Activated naive CD4-positive, alpha-beta T cell treated with anti-CD3 and anti-CD28 coated beads, Interleukin-2, amount 50 U/mL, for 24 hours (primary cell): ENCODE data around the gene TOX2.

Experiments used
- H3K27ac Mint-ChIP-seq: one replicate; pipeline ENCODE4 v1.8.0; 2021; ENCODE audit warnings: mild to moderate bottlenecking, mixed read lengths
- H3K27me3 Mint-ChIP-seq: one replicate; pipeline ENCODE4 v1.8.0; 2021; ENCODE audit warnings: mixed read lengths
- H3K36me3 Mint-ChIP-seq: one replicate; pipeline ENCODE4 v1.8.0; 2021; ENCODE audit warnings: mixed read lengths
- H3K4me1 Mint-ChIP-seq: one replicate; pipeline ENCODE4 v1.8.0; 2021; ENCODE audit warnings: mixed read lengths
- H3K4me3 Mint-ChIP-seq: one replicate; pipeline ENCODE4 v1.8.0; 2021; ENCODE audit warnings: mild to moderate bottlenecking, mixed read lengths
- H3K9me3 Mint-ChIP-seq: one replicate; pipeline ENCODE4 v1.8.0; 2021; ENCODE audit warnings: mixed read lengths

The TOX2 gene

GRCh38 chr20:43942667-43943285, 28.1 kb downstream of the TOX2 start:
- Mint-ChIP-seq H3K27me3 (no peaks in the 10 kb centered on the region), H3K4me3 (no peak overlapping the region), H3K36me3 (no peaks in the 10 kb centered on the region), H3K27ac (peak overlapping the region; percentile 60), H3K9me3 (no peaks in the 10 kb centered on the region), H3K4me1 (peaks cover 62% of the 10 kb centered on the region)

GRCh38 chr20:43943725-43944124, 29.1 kb downstream of the TOX2 start:
- no peak overlapping the region for H3K4me3 Mint-ChIP-seq
- peaks cover 68% of the 10 kb centered on the region for H3K4me1 Mint-ChIP-seq
- H3K9me3 Mint-ChIP-seq: no peaks in the 10 kb centered on the region
- H3K36me3 Mint-ChIP-seq: no peaks in the 10 kb centered on the region
- peak overlapping the region; percentile 80 for H3K27ac Mint-ChIP-seq
- no peaks in the 10 kb centered on the region for H3K27me3 Mint-ChIP-seq

- Mint-ChIP-seq H3K36me3 (no peaks in the 10 kb centered on the region), H3K4me3 (no peak overlapping the region), H3K27me3 (no peaks in the 10 kb centered on the region), H3K27ac (peak overlapping the region; percentile 63), H3K4me1 (peaks cover 78% of the 10 kb centered on the region), H3K9me3 (no peaks in the 10 kb centered on the region)
Observed at GRCh38 chr20:43944653-43945235, 30.1 kb downstream of the TOX2 start.

GRCh38 chr20:43945391-43946205, 30.9 kb downstream of the TOX2 start:
- peaks cover 83% of the 10 kb centered on the region for H3K4me1 Mint-ChIP-seq
- no peak overlapping the region for H3K4me3 Mint-ChIP-seq
- no peaks in the 10 kb centered on the region for H3K36me3 Mint-ChIP-seq
- peak overlapping the region; percentile 63 for H3K27ac Mint-ChIP-seq
- H3K27me3 Mint-ChIP-seq: no peaks in the 10 kb centered on the region
- no peaks in the 10 kb centered on the region for H3K9me3 Mint-ChIP-seq

GRCh38 chr20:43946206-43946491, 31.5 kb downstream of the TOX2 start:
- peaks cover 83% of the 10 kb centered on the region for H3K4me1 Mint-ChIP-seq
- H3K9me3 Mint-ChIP-seq: no peaks in the 10 kb centered on the region
- H3K27me3 Mint-ChIP-seq: no peaks in the 10 kb centered on the region
- no peak overlapping the region for H3K27ac Mint-ChIP-seq
- no peak overlapping the region for H3K4me3 Mint-ChIP-seq
- H3K36me3 Mint-ChIP-seq: no peaks in the 10 kb centered on the region

- no peak overlapping the region for H3K27ac Mint-ChIP-seq
- H3K4me1 Mint-ChIP-seq: peaks cover 81% of the 10 kb centered on the region
- no peaks in the 10 kb centered on the region for H3K9me3 Mint-ChIP-seq
- H3K27me3 Mint-ChIP-seq: no peaks in the 10 kb centered on the region
- H3K36me3 Mint-ChIP-seq: no peaks in the 10 kb centered on the region
- no peak overlapping the region for H3K4me3 Mint-ChIP-seq
Observed at GRCh38 chr20:43946659-43947315, 32.1 kb downstream of the TOX2 start.

- no peaks in the 10 kb centered on the region for H3K9me3 Mint-ChIP-seq
- peaks cover 78% of the 10 kb centered on the region for H3K4me1 Mint-ChIP-seq
- H3K27ac Mint-ChIP-seq: no peak overlapping the region
- no peaks in the 10 kb centered on the region for H3K36me3 Mint-ChIP-seq
- no peaks in the 10 kb centered on the region for H3K27me3 Mint-ChIP-seq
- H3K4me3 Mint-ChIP-seq: no peak overlapping the region
Observed at GRCh38 chr20:43947316-43947710, 32.7 kb downstream of the TOX2 start.

- Mint-ChIP-seq H3K4me3 (no peak overlapping the region), H3K9me3 (no peaks in the 10 kb centered on the region), H3K27me3 (no peaks in the 10 kb centered on the region), H3K27ac (no peak overlapping the region), H3K36me3 (no peaks in the 10 kb centered on the region), H3K4me1 (peaks cover 78% of the 10 kb centered on the region)
Observed at GRCh38 chr20:43948455-43948854, 33.8 kb downstream of the TOX2 start.

GRCh38 chr20:43949248-43949647, 34.6 kb downstream of the TOX2 start:
- Mint-ChIP-seq H3K4me1 (peaks cover 79% of the 10 kb centered on the region), H3K4me3 (peak overlapping the region; percentile 30), H3K27me3 (no peaks in the 10 kb centered on the region), H3K36me3 (no peaks in the 10 kb centered on the region), H3K9me3 (no peaks in the 10 kb centered on the region), H3K27ac (peak overlapping the region; percentile 61)

GRCh38 chr20:43949741-43950618, 35.3 kb downstream of the TOX2 start:
- Mint-ChIP-seq H3K36me3 (no peaks in the 10 kb centered on the region), H3K27ac (peak overlapping the region; percentile 44)

GRCh38 chr20:43953919-43954592, 39.4 kb downstream of the TOX2 start:
- H3K27ac Mint-ChIP-seq: peak overlapping the region; percentile 75
- H3K4me1 Mint-ChIP-seq: peaks cover 89% of the 10 kb centered on the region
- H3K4me3 Mint-ChIP-seq: peak overlapping the region; percentile 31
- peaks cover 6% of the 10 kb centered on the region for H3K36me3 Mint-ChIP-seq
- H3K9me3 Mint-ChIP-seq: no peaks in the 10 kb centered on the region
- no peaks in the 10 kb centered on the region for H3K27me3 Mint-ChIP-seq

More at GRCh38 chr20:43949741-43950618, 35.3 kb downstream of the TOX2 start:
- no peaks in the 10 kb centered on the region for H3K9me3 Mint-ChIP-seq
- no peaks in the 10 kb centered on the region for H3K27me3 Mint-ChIP-seq
- peak overlapping the region; percentile 72 for H3K4me3 Mint-ChIP-seq
- peaks cover 82% of the 10 kb centered on the region for H3K4me1 Mint-ChIP-seq

GRCh38 chr20:43954704-43955061, 40.0 kb downstream of the TOX2 start:
- no peaks in the 10 kb centered on the region for H3K9me3 Mint-ChIP-seq
- H3K27me3 Mint-ChIP-seq: no peaks in the 10 kb centered on the region
- peak overlapping the region; percentile 31 for H3K4me3 Mint-ChIP-seq
- H3K36me3 Mint-ChIP-seq: peaks cover 6% of the 10 kb centered on the region
- H3K27ac Mint-ChIP-seq: no peak overlapping the region
- H3K4me1 Mint-ChIP-seq: peaks cover 89% of the 10 kb centered on the region

- Mint-ChIP-seq H3K4me3 (peak overlapping the region; percentile 54), H3K27me3 (no peaks in the 10 kb centered on the region), H3K9me3 (no peaks in the 10 kb centered on the region), H3K36me3 (peaks cover 6% of the 10 kb centered on the region), H3K4me1 (peaks cover 89% of the 10 kb centered on the region), H3K27ac (peak overlapping the region; percentile 57)
Observed at GRCh38 chr20:43955062-43955749, 40.6 kb downstream of the TOX2 start.

- Mint-ChIP-seq H3K27ac (peak overlapping the region; percentile 57), H3K4me3 (peak overlapping the region; percentile 54), H3K9me3 (no peaks in the 10 kb centered on the region), H3K36me3 (peaks cover 6% of the 10 kb centered on the region), H3K4me1 (peaks cover 89% of the 10 kb centered on the region), H3K27me3 (no peaks in the 10 kb centered on the region)
Observed at GRCh38 chr20:43955750-43956191, 41.1 kb downstream of the TOX2 start.
